GM21360 (cell line): ENCODE data around the gene PMEL.
A peak's percentile ranks its signal among the peaks of the same experiment; 100 is the strongest.
"Not testable (repeated sequence)": the region's sequence is repeated elsewhere in the genome, so short reads cannot be mapped to it uniquely, and the experiment has no call there.

Experiments
- ATAC-seq: cut with Tn5 transposase; IDR thresholded peaks from one replicate; pipeline ENCODE4 v1.9.1; 2021; ENCODE audit warnings: mild to moderate bottlenecking, moderate library complexity; ENCODE audit not compliant: unreplicated experiment

Gene PMEL

DNA sequence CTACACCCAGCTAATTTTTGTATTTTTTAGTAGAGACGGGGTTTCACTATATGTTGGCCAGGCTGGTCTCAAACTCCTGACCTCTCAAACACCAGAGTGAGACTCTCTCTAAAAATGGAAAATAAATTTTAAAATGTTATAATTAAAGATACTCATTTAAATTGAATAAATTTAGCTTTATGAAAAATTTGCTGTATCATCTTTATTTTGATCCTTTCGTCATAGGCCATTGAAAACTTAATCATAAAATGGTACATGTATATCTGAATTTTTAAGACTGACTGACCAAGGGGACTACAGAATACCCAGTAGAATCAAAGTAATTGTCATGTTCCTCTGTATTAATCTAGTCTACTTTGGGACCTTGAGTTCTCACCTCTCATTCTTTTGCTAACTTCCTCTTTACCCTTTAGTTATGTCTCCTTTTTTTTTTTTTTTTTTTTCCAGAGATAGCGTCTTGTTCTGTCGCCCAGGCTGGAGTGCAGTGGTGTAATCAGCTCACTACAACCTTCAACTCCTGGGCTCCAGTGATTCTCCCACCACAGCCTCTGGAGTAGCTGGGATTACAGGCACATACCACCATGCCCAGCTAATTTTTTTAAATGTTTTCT lies 17.5 kb upstream of the PMEL start:
- no peak for ATAC-seq

DNA sequence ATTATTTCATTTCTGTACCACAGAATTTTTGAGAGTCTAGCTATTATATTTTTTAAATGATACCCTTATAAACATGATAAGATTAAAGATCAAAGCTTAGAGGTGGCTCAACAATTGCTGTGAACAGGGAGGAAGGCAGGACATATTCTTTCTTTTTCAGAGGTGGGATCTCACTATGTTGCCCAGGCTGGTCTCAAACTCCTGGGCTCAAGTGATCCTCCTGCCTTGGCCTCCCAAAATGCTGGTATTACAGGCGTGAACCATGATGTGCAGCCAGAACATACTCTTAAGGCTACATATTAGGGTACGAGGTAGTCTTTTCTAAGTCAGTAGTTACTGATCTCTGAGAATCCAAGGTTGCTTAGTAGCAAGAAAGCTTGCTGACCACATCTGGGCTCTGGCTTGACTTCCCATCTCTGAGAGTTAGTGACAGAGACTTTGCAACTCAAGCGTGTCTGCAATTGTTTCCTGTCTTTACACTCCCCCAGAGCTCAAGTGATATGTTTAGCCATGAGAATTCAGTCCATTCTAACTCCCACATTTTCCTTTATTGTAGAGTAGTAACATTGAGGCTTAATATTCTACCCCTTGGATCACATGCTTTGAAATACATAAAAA lies 16.6 kb upstream of the PMEL start:
- peak; percentile 81 for ATAC-seq

DNA sequence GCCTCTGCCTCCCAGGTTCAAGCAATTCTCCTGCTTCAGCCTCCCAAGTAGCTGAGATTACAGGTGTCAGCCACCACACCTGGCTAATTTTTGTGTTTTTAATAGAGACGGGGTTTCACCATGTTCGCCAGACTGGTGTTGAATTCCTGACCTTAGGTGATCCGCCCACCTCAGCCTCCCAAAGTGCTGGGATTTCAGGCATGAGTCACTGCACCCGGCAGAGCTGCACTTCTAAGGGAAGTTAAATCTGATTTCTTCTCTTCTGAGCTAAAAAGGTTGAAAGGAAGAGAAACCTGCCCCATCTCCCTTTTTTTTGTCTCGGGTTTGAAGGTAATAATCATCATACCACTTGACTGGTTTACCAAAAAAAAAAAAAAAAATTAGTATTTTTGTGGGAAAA lies 16.0 kb upstream of the PMEL start:
- ATAC-seq: not testable (repeated sequence)

DNA sequence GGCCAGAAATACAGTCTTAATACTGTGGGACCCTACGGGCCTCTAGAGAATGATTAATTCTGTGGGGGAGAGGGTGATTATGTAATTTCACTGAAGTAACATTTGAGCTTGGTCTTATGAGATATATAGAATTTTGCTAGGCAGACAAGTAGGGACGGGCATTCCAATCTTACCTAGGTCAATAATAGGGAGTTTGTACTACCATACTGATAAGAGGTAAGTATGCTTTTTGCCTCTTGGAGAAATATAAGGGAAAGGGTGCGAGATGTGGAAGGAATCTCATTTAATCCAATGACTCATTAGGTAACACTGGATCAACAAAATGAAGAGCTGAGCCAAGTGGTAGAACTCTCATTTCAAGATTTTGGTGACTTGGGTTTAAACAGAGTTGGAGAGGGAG lies 13.2 kb upstream of the PMEL start:
- ATAC-seq: no peak

DNA sequence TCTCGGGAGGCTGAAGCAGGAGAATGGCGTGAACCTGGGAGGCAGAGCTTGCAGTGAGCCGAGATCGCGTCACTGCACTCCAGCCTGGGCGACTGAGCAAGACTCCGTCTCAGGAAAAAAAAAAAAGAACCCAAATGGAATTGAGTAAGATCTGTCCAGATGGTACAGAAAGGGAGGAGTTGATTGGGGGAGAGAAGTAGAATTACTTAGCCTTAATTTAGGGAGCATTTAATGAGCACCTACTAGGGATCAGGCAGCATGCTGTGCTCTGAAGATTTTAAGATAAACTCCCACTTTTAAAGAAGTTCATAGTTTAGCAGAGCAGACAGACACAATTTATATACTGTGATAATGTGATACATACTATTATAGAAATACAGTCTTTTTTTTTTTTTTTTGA lies 12.6 kb upstream of the PMEL start:
- ATAC-seq: no peak

DNA sequence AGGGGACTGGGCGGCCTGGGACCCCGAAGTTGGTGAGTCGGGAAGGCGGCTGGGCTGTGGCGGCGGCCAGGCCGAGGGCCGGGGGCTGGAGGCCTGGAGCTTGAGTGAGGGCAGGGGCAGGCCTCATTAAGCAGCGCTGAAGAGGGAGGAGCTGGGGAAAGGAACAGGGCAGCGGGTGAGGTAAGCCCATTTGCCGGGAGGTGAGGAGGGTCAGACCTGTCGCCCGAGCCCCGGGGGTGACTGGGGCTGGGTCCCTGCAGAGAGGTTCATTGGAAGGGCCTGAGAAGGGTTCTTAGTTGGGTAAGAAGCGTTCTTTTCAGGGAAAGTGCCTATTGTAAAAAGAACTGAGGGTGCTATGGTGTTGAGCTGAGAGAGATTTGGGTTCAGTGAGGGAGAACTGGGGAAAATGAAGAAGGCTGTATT lies 8.5 kb upstream of the PMEL start:
- peak; percentile 11 for ATAC-seq

DNA sequence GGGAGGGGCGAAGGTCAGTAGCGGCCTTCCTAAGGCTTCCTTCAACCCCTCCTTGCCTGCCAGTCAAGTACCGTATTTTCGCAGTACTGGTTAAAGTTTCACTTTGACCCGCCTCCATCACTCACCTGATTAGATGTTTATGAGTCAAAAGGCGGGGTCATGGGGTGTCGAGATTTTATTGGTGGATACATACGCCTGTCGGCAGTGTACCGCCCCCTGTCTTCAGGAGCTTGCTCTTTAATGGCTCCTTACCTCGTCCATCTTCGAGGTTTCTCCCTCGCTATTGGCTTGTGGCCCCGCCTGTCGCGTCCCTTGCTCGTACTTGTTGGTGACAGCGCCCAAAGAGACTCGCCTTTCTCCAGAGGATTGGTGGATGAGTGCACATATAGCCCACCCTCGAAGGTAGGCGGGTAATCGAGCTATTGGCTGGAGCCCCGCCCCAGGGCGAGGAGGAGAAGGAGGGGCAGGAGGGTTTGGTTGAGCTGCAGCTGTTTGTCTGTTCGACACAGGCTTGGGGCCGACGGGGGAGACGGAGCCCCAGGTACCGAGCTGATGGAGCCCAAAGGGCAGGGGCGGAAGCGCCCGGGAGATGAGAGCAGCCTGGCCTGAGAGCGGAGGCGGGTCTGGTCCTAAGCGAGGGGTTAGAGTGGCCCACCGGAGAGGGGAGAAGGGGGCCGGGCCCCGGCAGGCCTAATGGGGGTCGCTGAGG lies 7.9 kb upstream of the PMEL start, which contains the start of gene RAB5B:
Gene RAB5B, plus strand, starts transcription at position 480 of the 709 bp plus-strand sequence. CDS start 12,883 bp downstream, outside the sequence.
- ATAC-seq: peak; percentile 89

DNA sequence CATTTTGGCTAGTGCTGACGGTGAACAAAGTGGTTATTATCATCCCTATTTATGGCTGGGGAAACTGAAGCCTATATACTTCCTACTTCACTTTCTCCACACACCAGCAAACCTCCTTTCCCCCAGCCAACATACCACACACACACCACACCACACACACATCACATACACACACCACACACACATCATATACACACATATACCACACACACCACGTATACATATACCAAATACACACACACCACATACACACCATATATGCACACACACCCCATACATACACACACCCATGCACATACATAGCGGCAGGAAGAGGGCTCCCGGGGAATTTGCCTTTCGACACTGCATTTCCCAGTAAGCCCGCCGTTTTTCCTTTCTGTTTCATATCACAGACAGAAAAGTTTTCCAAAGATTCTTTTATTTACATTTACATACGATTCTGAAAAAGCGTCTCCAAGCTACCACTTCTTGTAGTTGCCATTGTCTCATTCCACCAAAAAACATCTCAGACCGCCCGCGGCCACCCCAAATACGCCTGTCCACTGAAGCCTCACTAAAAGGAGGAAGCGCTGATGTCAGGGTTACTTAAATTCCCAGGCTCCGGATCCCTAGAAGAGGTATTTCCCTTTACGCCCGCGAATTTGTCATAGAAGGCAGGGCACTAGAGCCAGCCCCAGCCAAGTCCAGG lies 7.2 kb upstream of the PMEL start:
- ATAC-seq: no peak

DNA sequence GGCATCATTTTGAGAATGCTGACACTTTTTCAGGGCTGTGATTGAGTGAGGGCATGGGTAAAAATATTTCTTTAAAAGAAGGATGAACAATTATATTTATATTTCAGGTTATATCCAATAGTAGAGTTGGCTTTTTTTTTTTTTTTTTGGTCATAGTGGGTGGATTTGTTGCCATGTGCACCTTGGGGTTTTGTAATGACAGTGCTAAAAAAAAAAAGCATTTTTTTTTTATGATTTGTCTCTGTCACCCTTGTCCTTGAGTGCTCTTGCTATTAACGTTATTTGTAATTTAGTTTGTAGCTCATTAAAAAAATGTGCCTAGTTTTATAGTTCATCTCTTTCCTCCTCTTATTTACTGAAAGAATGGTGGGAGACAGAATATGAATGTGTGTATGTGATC lies 6.6 kb upstream of the PMEL start:
- ATAC-seq: no peak

DNA sequence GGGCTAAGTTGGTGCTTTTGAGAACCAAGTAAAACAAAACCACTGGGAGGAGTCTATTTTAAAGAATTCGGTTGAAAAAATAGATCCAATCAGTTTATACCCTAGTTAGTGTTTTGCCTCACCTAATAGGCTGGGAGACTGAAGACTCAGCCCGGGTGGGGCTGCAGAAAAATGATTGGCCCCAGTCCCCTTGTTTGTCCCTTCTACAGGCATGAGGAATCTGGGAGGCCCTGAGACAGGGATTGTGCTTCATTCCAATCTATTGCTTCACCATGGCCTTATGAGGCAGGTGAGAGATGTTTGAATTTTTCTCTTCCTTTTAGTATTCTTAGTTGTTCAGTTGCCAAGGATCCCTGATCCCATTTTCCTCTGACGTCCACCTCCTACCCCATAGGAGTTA lies 6.2 kb upstream of the PMEL start:
- no peak for ATAC-seq

DNA sequence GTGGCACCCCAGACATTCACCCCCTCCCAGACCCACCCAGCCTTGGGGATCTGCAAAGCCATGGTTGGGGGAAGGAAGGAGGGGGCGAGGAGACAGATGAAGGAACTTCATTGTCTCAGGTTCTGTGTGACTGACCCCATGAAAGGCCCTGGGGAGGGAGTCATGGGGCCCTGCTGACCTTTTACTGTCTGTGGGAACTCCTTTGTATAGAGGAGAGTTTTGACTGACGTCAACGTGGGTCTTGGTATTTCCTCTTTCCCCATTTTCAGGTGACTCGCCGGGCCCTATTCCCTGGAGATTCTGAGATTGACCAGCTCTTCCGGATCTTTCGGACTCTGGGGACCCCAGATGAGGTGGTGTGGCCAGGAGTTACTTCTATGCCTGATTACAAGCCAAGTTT lies 4.9 kb upstream of the PMEL start:
- ATAC-seq: no peak

DNA sequence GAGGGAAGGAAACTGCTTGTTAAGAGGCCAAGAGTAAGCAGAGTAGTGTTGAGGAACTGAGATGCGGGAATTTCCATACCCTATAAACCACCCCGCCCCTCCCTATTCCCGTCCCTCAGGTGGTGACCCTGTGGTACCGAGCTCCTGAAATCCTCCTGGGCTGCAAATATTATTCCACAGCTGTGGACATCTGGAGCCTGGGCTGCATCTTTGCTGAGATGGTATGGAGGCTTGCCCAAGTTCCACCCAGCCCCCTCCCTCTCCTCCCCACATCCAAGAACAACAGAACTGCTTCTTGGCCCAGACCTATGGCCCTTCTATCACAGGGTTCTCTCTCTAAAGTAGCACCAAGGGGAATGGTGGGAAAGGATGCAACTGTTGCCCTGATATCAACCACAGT lies 3.5 kb upstream of the PMEL start:
- no peak for ATAC-seq

DNA sequence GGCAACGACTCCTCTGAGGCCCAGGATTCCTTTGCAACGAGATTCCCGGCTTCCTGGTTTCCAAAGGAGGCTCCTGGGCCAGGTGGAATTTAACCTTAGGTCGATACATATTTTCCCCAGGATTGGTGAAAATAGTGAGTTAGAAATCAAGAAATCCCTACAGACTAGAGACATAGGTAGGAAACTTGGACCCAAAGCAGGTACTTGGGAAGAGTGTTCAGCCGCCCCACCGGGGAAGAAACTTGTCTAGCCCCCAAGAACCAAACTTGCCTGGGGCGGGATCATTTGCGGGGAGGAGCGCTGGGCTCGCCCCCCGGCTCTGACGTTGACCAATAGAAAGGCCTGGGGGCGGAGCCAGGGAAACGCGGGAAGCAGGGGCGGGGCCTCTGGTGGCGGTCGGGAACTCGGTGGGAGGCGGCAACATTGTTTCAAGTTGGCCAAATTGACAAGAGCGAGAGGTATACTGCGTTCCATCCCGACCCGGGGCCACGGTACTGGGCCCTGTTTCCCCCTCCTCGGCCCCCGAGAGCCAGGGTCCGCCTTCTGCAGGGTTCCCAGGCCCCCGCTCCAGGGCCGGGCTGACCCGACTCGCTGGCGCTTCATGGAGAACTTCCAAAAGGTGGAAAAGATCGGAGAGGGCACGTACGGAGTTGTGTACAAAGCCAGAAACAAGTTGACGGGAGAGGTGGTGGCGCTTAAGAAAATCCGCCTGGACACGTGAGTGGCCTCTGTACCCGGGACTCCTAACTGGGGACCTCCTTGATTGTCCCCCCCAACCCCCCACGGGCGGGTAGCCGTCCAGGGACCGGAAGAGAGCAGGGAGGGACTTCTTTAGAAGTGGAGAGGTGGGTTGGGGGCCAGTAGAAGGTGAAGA lies 803 bp upstream of the PMEL start, which contains the start of gene CDK2:
Gene CDK2, plus strand, starts transcription at position 423 of the 874 bp plus-strand sequence. Its CDS starts 179 bp downstream, at position 602.
- peak; percentile 83 for ATAC-seq

DNA sequence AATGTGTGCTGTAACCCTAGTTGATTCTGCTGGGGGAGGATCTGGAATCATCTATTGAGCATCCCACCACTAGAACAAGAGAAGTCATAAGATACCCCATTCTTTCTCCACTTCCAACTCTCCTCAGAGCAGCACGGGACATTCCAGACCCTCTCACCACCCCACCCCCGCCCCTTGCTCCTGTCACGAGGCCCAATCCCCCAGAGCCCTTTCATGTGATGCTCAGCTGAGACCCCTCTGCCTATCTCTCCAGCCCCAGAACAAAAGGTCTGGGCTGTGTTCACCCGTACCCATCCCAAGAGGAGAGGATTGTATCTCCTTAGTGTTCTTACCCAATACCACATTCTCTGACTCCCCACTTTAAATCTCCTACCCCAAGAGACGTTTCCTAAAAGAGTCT lies 602 bp downstream of the PMEL start:
- ATAC-seq: no peak

DNA sequence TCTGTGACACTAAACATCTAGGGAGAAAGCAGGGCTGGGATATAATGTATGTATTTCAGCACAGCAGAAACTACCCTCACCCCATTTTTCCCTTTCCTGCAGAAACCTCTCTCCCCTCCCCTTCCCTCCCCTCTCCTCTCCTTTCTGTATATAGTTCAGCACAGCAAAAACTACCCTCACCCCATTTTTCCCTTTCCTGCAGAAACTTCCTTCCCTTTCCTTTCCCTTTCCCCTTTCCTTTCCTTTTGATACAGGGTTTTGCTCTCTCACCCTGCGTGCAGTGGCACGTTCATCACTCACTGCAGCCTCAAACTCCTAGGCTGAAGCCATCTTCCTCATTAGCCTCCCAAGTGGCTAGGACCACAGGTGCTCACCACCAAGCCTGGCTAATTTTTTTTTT lies 2.1 kb downstream of the PMEL start:
- ATAC-seq: no peak

DNA sequence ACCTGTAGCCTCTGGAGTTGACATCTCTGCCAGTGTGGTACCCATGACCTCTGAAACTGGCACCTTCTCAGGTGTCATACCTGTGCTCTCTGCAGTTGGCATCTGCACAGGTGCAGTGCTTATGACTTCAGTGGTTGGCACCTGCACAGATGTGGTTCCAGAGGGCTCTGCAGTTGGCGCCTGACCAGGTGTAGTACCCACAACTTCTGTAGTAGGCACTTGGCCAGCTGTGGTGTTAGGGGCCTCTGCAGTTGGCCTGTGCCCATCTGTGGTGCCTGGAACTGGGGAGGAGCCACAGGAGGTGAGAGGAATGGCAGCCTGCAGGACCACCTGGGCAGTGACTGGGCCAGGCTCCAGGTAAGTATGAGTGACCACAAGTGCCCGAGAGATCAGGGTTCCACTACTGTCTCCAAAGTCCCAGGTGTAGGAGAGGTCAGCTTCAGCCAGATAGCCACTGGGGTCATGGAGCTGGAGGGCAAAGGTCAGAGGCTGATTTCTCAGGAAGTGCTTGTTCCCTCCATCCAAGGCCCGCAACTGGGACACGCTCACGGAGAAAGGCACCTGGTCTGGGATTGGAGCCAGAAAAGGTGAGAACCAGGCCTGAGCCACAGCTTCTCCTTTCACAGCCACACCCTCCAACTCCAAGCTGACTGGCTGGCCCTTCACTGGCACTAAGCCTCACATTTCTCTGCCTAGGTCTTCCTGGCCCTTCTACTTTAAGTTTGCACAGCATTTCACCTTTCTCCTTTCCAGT lies 8.6 kb downstream of the PMEL start:
- no peak for ATAC-seq

DNA sequence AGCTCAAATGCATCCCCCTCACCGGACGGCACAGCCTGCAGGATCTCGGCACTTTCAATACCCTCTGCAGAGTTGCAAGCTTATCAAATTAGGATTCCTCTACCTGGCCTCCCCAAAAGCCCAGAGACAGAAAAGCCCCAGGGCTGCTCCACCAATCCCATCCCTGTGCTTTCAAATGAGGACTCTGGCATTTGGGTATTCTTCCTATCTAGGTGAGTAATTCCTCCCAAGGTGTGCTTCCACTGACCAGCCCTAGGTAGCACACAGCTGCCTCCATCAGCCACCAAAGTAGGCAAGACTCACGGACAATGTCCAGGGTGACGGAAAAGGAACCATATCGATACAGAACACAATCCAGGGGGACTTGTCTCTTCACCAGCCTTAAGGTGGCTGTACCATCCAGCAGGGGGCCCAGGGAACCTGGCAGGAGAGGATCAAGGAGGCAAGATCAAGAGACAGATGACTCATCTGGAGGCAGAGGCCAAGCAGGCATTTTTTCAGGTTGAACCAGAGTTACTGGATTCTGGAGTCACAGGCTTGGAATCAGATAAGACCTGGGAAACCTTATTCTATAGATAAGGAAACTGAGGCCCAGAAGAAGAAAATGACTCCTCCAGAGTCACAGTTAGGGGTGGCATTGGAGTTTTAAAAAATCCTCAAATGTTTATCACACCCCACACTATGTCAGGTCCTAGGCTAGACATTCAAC lies 9.9 kb downstream of the PMEL start:
- ATAC-seq: no peak

DNA sequence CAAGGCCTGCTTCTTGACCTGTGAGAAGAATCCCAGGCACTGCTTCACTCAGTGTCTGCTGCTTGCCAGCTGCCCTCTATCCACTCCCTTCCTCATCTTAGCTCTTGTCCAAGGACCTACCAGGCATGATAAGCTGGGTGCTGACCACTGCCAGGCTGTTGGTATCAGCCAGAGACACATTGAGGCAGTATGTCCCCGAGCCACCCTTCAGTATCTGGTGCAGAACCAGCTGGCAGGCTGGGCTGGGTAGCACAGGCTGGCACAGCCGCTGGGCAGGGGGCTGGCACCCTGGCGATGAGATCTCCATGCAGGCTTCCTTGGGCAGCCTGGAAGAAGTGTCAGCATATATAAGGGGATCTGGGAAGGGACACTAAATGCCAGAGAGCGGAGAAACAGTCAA lies 10.5 kb downstream of the PMEL start:
- ATAC-seq: no peak

DNA sequence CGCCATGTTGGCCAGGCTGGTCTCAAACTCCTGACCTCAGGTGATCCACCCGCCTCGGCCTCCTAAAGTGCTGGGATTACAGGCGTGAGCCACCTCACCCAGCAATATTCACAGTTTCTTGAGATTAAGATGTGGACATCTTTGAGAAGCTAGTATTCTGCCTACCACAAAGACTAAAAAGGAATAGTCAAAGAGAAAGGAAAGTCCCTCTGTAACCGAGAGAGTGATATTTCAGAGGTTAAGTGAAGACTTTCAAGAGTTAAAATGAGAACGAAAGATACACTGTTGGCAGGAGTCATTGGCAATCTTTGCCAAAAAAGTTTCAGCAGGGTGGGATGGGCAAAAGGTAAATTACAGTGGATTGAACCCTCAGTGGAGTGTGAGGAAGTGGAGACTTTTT lies 19.3 kb downstream of the PMEL start:
- ATAC-seq: no peak
